GM12801 (cell line): ENCODE data around the gene SMIM3.

Experiments used
- TF ChIP-seq, protein P1 (sequence below): IDR thresholded peaks from one replicate; pipeline ENCODE4 v1.5.1; 2011; ENCODE audit warnings: control low read depth; ENCODE audit not compliant: insufficient read length; ENCODE audit errors: extremely low read depth

SMIM3 gene

DNA sequence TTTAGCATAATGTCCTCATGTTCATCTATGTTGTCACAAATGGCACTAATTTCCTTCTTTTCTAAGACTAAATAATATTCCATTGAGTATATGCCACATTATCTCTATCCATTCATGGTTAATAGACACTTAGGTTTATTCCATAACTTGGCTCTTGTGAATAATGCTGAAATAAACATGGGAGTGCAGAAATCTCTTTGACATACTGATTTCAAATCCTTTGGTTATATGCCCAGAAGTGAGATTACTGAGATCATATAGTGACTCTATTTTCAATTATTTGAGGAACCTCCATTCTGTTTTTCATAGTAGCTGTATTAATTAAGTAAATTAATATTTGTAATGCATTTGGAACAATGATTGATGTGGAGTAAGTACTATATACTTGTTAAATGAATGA is 13.0 kb downstream of the SMIM3 start:
- TF ChIP-seq, protein P1, sequence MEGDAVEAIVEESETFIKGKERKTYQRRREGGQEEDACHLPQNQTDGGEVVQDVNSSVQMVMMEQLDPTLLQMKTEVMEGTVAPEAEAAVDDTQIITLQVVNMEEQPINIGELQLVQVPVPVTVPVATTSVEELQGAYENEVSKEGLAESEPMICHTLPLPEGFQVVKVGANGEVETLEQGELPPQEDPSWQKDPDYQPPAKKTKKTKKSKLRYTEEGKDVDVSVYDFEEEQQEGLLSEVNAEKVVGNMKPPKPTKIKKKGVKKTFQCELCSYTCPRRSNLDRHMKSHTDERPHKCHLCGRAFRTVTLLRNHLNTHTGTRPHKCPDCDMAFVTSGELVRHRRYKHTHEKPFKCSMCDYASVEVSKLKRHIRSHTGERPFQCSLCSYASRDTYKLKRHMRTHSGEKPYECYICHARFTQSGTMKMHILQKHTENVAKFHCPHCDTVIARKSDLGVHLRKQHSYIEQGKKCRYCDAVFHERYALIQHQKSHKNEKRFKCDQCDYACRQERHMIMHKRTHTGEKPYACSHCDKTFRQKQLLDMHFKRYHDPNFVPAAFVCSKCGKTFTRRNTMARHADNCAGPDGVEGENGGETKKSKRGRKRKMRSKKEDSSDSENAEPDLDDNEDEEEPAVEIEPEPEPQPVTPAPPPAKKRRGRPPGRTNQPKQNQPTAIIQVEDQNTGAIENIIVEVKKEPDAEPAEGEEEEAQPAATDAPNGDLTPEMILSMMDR = no peak

DNA sequence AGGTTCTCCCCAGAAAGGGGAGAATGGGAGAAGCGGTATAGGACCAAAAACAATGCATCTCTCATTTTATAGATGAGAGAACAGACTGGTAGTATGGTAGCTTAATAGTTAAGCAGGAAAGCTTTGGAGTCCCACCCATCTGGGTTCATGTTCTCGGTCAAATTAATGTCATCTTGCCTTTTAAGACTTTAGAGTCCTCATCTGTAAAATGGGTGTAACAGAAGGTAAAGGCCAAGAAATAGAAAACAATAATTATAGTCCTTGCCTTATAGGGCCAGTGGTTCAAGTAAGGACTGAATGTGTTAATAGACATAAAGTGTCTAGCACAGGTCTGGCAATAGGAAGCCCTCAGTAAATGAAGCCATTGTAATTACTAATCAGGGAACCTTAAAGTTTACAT is 16.4 kb downstream of the SMIM3 start:
- TF ChIP-seq, protein P1 = no peak

DNA sequence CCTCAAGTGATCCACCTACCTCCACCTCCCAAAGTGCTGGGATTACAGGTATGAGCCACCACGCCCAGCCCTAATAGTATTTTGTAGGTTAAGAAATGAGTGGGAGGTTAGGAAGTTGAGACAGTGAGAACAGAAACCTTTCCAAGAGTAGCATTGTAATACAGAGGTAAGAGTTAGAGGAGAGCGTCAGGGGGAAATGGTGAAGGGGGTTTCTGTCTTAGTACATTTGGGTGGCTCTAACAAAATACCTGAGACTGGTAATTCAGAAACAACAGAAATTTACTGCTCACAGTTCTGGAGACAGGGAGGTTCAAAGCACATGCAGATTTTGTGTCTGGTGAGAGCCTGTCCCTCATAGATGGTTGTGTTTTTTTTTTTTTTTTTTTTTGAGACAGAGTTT is 18.8 kb downstream of the SMIM3 start:
- TF ChIP-seq, protein P1 = no peak

DNA sequence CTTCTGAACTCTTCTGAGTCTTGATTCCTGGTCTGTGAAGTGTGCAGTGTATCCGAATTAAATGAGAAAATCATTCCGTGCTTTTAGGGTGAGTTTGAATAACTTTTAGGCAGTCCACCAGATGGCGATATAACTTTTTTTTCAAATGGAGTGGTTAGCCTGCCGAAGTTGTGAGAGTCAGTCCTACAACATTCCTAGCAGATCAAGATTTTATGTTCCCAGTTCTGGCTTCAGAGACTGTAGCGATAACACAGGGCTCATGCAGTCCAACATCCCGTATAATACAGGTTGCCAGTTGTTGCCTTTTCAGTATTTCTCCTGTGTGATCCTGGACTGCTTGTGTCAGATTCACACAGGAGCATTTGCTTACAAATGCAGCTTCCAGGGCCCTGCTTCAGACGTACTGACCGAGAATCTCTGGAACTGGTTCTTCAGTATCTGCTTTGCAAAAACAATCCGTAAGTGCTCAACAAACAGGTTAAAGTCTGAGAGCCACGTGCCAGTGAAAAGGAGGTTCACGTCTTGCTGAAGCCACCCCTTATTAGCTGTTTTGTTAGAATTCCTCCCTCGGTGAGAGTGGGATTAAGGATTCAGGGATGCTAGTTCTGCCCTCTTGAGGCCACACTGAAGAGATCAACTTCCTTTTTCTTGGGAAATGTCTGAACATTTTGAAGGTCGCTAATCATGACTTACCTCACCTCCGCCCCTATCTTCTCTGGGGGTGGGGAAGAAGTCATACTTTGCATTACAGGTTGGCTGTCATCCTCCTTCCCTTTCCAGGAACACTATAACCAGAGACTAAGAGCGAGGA is 22.8 kb downstream of the SMIM3 start:
- TF ChIP-seq, protein P1 = no peak

DNA sequence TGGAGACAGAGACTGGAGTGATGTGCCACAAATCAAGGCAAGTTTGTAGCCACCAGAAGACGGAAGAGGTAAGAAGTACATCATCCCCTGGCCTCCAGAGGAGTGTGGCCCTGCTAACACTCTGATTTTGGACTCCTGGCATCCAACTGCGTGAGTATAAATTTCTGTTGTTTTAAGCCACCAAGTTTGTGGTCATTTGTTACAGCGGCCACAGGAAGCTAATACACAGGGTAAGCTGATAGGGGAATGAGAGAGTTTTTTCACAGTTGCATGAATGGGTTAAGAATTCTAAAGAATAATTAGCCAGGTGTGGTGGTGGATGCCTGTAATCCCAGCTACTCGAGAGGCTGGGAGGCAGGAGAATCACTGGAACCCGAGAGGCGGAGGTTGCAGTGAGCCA is 25.8 kb downstream of the SMIM3 start:
- TF ChIP-seq, protein P1 = no peak

DNA sequence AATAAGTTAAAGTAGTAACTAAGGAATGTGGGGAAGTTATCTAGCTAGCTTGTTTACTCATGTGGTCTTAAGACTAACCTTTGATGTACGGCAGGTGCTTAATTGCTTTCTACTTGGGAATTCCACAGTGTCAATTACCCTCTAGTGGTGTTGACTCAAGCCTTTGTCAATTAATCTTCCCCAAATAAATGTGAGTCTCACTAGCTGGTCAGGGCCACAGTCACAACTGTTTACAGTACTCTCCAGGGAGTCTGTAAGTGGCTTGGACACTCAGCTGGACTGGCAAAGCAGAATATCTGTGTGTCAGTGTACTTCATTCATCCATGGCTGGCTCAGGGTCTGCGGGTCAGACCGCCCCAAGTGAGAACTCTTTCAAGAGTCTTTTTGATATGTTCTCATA is 30.8 kb downstream of the SMIM3 start:
- TF ChIP-seq, protein P1 = no peak

DNA sequence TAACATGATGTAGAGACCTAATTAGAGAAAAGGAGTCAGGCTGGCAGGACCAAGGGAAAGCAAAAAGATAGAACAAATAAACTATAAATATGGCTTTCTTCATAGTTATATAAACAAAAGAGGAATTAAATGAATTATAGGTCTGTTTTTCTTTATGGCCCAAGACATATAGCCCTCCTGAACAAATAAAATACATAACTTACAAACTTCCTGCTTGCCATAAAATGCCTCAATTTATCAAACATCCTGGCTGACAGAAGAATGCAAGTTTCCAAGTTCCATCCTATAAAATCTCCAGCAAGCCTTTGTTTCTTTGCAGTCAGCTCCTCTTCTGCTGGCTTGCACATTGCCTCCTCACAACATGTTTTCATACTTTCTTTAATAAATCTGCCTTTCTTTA is 36.5 kb downstream of the SMIM3 start:
- TF ChIP-seq, protein P1 = no peak
